Measurements from ENCODE around the gene LYRM2. TPM values are rescaled to one million over a fixed set of nuclear protein-coding genes. Genes with fewer than 3 reads are reported as not detected.

LYRM2 gene
- total RNA-seq, 1 donor from 2014 or later: 14.5 TPM

GRCh38 chr6:89611666-89612065 is 26.9 kb downstream of the LYRM2 start:
- DNase-seq (ENCODE audit: extremely low spot score in 2 of 2): no peak
- Histone ChIP-seq H3K4me1 (no peaks in the 10 kb centered on the region), H3K27me3 (no peaks in the 10 kb centered on the region), H3K36me3 (no peaks in the 10 kb centered on the region), H3K4me3 (no peak overlapping the region), H3K27ac (no peak overlapping the region), H3K9me3 (no peaks in the 10 kb centered on the region)
- TF ChIP-seq POLR2AphosphoS5 (IDR thresholded peaks at IDR 0.05; ENCODE audit: insufficient read depth in 1 of 2, low read depth in 1 of 2) (no peak), CTCF (IDR thresholded peaks at IDR 0.05) (no peak), POLR2A (IDR thresholded peaks at IDR 0.05) (no peak)
- intact Hi-C loops (cut with DNase I): no loop called here

DNA sequence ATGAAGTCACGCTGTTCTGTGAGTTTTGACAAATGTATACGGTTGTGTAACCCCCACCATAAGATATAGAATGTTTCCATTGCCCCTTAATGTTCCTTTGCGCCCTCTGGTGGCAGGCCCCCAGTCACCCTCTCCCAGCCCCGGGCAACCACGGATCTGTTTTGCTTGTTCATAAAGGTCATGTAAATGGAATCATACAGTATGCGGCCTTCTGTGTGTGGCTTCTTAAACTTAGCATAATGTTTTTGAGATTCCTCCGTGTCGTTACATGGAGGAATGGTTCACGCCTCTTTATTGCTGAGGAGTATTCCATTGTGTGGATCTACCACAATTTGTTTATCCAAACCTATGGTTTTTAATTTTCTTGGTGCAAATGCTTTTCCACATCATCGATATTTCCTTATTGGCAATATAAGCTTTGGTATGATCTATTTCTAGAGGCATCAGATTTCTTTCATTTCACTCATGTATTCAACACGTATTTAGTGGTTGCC is 28.4 kb downstream of the LYRM2 start:
- no peak for DNase-seq (ENCODE audit: extremely low spot score in 2 of 2)
- Histone ChIP-seq H3K27ac (no peak overlapping the region), H3K27me3 (no peaks in the 10 kb centered on the region), H3K4me3 (no peak overlapping the region), H3K36me3 (no peaks in the 10 kb centered on the region), H3K4me1 (no peaks in the 10 kb centered on the region), H3K9me3 (no peaks in the 10 kb centered on the region)
- no peak for TF ChIP-seq POLR2A (IDR thresholded peaks at IDR 0.05)
- peak; percentile 69 to 76 (median 76) for TF ChIP-seq CTCF (IDR thresholded peaks at IDR 0.05)
- intact Hi-C loops (cut with DNase I): no loop called here

- Histone ChIP-seq H3K27ac (no peak overlapping the region), H3K4me3 (no peak overlapping the region), H3K4me1 (no peaks in the 10 kb centered on the region), H3K36me3 (no peaks in the 10 kb centered on the region), H3K27me3 (no peaks in the 10 kb centered on the region), H3K9me3 (no peaks in the 10 kb centered on the region)
- no peak for DNase-seq (ENCODE audit: extremely low spot score in 2 of 2)
- TF ChIP-seq POLR2A (IDR thresholded peaks at IDR 0.05): no peak
- TF ChIP-seq CTCF (IDR thresholded peaks at IDR 0.05): no peak
- TF ChIP-seq POLR2AphosphoS5 (IDR thresholded peaks at IDR 0.05; ENCODE audit: insufficient read depth in 1 of 2, low read depth in 1 of 2): no peak
- intact Hi-C loops (cut with DNase I): no loop called here
Measured at GRCh38 chr6:89605861-89606260, 32.7 kb downstream of the LYRM2 start.

- Histone ChIP-seq H3K4me3 (no peak overlapping the region), H3K4me1 (no peaks in the 10 kb centered on the region), H3K9me3 (no peaks in the 10 kb centered on the region), H3K27ac (no peak overlapping the region), H3K36me3 (no peaks in the 10 kb centered on the region), H3K27me3 (no peaks in the 10 kb centered on the region)
- TF ChIP-seq CTCF (IDR thresholded peaks at IDR 0.05) (no peak), POLR2A (IDR thresholded peaks at IDR 0.05) (no peak), POLR2AphosphoS5 (IDR thresholded peaks at IDR 0.05; ENCODE audit: insufficient read depth in 1 of 2, low read depth in 1 of 2) (no peak)
- intact Hi-C loops (cut with DNase I): no loop called here
- no peak for DNase-seq (ENCODE audit: extremely low spot score in 2 of 2)
Measured at GRCh38 chr6:89604653-89605052, 33.9 kb downstream of the LYRM2 start.

DNA sequence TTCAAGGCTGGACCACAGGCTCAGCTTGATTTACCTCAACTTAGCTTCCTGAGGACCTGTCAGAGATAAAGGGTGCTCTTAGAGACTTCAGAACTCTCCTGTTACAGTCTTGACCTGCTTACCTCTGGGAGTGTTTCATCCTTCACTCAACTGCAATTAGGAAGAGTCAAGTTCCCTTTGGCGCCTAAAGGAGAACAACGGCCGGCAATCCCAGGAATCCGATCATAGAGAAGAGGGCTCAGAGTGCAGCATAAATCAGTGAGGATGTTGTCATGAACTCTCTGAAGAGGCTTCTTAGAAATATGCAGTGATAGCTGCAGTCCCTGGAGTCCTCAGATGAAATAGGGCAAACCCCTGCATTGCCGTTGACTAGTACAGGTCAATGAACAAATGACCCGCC is 36.4 kb downstream of the LYRM2 start:
- DNase-seq (ENCODE audit: extremely low spot score in 2 of 2): no peak
- Histone ChIP-seq H3K4me1 (no peaks in the 10 kb centered on the region), H3K4me3 (no peak overlapping the region), H3K9me3 (no peaks in the 10 kb centered on the region), H3K27me3 (no peaks in the 10 kb centered on the region), H3K36me3 (no peaks in the 10 kb centered on the region), H3K27ac (no peak overlapping the region)
- TF ChIP-seq POLR2AphosphoS5 (IDR thresholded peaks at IDR 0.05; ENCODE audit: insufficient read depth in 1 of 2, low read depth in 1 of 2) (no peak), POLR2A (IDR thresholded peaks at IDR 0.05) (no peak), CTCF (IDR thresholded peaks at IDR 0.05) (no peak)
- intact Hi-C loops (cut with DNase I): no loop called here
